GM12801 (cell line): ENCODE measurements around the gene IPO13.

ENCODE experiments used
- TF ChIP-seq, protein P1 (sequence below): IDR thresholded peaks from one replicate; pipeline ENCODE4 v1.5.1; 2011; ENCODE audit warnings: control low read depth; ENCODE audit not compliant: insufficient read length; ENCODE audit errors: extremely low read depth

The IPO13 gene

GRCh38 chr1:43995984-43996732, 49.4 kb downstream of the IPO13 start:
- TF ChIP-seq, protein P1, sequence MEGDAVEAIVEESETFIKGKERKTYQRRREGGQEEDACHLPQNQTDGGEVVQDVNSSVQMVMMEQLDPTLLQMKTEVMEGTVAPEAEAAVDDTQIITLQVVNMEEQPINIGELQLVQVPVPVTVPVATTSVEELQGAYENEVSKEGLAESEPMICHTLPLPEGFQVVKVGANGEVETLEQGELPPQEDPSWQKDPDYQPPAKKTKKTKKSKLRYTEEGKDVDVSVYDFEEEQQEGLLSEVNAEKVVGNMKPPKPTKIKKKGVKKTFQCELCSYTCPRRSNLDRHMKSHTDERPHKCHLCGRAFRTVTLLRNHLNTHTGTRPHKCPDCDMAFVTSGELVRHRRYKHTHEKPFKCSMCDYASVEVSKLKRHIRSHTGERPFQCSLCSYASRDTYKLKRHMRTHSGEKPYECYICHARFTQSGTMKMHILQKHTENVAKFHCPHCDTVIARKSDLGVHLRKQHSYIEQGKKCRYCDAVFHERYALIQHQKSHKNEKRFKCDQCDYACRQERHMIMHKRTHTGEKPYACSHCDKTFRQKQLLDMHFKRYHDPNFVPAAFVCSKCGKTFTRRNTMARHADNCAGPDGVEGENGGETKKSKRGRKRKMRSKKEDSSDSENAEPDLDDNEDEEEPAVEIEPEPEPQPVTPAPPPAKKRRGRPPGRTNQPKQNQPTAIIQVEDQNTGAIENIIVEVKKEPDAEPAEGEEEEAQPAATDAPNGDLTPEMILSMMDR, result no peak

DNA sequence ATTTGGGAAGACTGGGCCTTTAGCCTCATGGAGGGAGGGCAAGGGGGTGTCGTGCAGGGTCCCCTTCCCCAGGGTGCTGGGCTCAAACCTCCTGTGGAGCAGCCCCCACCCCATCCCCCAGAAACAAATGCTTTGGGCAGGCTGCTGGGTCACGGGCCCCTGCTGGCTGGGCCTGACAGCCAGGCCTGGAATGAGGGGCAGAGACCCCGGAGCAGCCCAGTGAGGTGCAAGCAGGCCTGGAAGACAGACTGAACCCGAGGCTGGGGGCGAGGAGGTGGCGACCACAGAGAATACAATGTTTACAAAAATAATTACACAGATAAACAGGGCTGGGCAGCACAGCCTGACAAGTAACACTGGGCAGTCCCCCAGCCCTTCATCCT, 50.0 kb downstream of the IPO13 start:
- TF ChIP-seq, protein P1, result no peak

- TF ChIP-seq, protein P1, result no peak
Measured at GRCh38 chr1:43997295-43997999, 50.7 kb downstream of the IPO13 start.

DNA sequence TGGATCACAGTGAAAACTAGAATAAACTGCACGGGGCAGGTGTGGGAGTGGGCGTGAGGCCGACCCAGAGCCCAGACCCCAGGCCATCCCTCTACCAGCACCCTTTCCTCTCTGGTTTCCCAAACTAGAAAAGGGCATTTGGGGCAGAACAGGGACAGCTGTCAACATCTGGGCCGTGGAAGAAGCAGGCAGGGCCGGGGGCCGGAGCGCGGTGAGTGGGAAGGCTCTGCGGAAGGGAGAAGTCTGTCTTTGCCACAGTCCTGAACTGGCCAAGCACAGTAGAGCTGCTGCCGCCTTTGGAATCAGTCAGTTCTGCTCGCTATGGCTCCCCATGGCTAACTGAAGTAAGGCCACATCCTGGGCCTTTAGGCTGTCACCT, 51.2 kb downstream of the IPO13 start:
- TF ChIP-seq, protein P1, result no peak

- TF ChIP-seq, protein P1, result no peak
Measured at GRCh38 chr1:43999455-43999854, 52.7 kb downstream of the IPO13 start.

GRCh38 chr1:44000122-44000665, 53.4 kb downstream of the IPO13 start:
- TF ChIP-seq, protein P1, result no peak

- TF ChIP-seq, protein P1, result no peak
Measured at GRCh38 chr1:44002165-44002564, 55.4 kb downstream of the IPO13 start.
